Breast epithelium (tissue), 4 donors: ENCODE data around the gene TRIM63. TPM values are rescaled to one million over a fixed set of nuclear protein-coding genes. Genes with fewer than 3 reads are reported as not detected.

ENCODE experiments used
- DNase-seq, 2 donors: peaks; one replicate each; pipeline ENCODE4 v3.0.0-alpha.2; 2019; ENCODE audit warnings: low spot score in 2 of 2
- H3K27ac ChIP-seq, 2 donors: fragments of 200-600 bp; sonication (generic) in 1 of 2; one replicate each; pipeline ENCODE4 v1.5.1; 2016 to 2019; ENCODE audit warnings: mild to moderate bottlenecking in 1 of 2
- H3K27me3 ChIP-seq, 2 donors: fragments of 200-600 bp; sonication (generic) in 1 of 2; one replicate each; pipeline versions ENCODE4 v1.5.1 to v1.6.0; 2017 to 2019; ENCODE audit warnings: control low read depth in 1 of 2, mild to moderate bottlenecking in 1 of 2
- H3K36me3 ChIP-seq: fragments of 200-600 bp; one replicate; pipeline ENCODE4 v1.5.1; 2019
- H3K4me1 ChIP-seq, 2 donors: fragments of 200-600 bp; sonication (generic); one replicate each; pipeline ENCODE4 v1.5.1; 2016 to 2019; ENCODE audit warnings: control low read depth in 1 of 2
- H3K4me3 ChIP-seq, 3 donors: fragments of 200-600 bp; sonication (generic); 1 replicate in 2 of 3; 2 replicates in 1 of 3; pipeline ENCODE4 v1.5.1; 2016 to 2019; ENCODE audit warnings: mild to moderate bottlenecking in 3 of 3, moderate library complexity in 2 of 3
- H3K9me3 ChIP-seq, 2 donors: fragments of 200-600 bp; sonication (generic) in 1 of 2; one replicate each; pipeline ENCODE4 v1.5.1; 2016 to 2019; ENCODE audit warnings: control low read depth in 1 of 2
- POLR2A ChIP-seq: fragments of 450-650 bp; IDR thresholded peaks from one replicate; pipeline ENCODE4 v1.6.1; 2016; ENCODE audit warnings: antibody characterized with exemption, mild to moderate bottlenecking, moderate library complexity
- POLR2AphosphoS5 ChIP-seq, 3 donors: sonication (generic); formaldehyde crosslinking; IDR thresholded peaks; one replicate each; pipeline ENCODE4 v1.6.1; 2017; ENCODE audit warnings: antibody characterized with exemption in 3 of 3
- intact Hi-C: fragments of 100-400 bp; cut with DNase I; formaldehyde crosslinking; loops from one replicate; pipeline ENCODE4 v1.15.1; 2023; ENCODE audit warnings: low total_unique reads
- total RNA-seq, 3 donors: library from RNA; depleted of rRNA; stranded (reverse); fragments of >200 nt; gene quantifications; one replicate each; pipeline ENCODE4 v1.1.0, GENCODE V29; 2016
- TF ChIP-seq, protein P1 (sequence below), 3 donors: fragments of 450-650 bp; IDR thresholded peaks; one replicate each; pipeline ENCODE4 v1.5.1; 2016 to 2017; ENCODE audit warnings: antibody characterized with exemption in 3 of 3, mild to moderate bottlenecking in 3 of 3, moderate library complexity in 3 of 3

The TRIM63 gene
- total RNA-seq, 3 donors from 2014 or later = 2.2 to 4.0 TPM; not detected in 1

DNA sequence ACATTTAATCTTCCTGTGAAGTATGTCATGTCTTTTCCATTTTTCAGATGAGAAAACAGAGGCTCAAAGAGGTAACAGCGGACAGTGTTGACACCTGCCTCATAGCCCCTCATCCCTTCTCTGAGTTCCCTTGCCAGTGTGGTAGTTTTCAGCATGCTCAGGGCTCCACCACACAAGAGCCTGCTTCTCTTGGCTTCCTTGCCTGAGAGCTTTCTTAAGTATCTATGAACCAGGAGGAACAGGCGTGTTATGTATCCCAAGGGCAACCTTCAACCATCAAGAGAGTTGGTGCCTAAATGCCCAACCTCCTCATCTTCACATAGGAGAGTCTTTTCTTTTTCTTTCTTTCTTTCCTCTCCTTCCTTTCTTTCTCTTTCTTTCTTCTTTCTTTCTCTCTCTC lies 63.7 kb downstream of the TRIM63 start:
- DNase-seq = no peak
- Histone ChIP-seq H3K27ac (peak overlapping the region in 1 of 2 donors; percentile 38), H3K4me3 (no peak overlapping the region), H3K36me3 (no peaks in the 10 kb centered on the region), H3K9me3 (no peaks in the 10 kb centered on the region), H3K4me1 (peaks cover 0 to 4% of the 10 kb centered on the region in 2 donors), H3K27me3 (no peaks in the 10 kb centered on the region)
- intact Hi-C loops = no loop called here
- TF ChIP-seq, protein P1, sequence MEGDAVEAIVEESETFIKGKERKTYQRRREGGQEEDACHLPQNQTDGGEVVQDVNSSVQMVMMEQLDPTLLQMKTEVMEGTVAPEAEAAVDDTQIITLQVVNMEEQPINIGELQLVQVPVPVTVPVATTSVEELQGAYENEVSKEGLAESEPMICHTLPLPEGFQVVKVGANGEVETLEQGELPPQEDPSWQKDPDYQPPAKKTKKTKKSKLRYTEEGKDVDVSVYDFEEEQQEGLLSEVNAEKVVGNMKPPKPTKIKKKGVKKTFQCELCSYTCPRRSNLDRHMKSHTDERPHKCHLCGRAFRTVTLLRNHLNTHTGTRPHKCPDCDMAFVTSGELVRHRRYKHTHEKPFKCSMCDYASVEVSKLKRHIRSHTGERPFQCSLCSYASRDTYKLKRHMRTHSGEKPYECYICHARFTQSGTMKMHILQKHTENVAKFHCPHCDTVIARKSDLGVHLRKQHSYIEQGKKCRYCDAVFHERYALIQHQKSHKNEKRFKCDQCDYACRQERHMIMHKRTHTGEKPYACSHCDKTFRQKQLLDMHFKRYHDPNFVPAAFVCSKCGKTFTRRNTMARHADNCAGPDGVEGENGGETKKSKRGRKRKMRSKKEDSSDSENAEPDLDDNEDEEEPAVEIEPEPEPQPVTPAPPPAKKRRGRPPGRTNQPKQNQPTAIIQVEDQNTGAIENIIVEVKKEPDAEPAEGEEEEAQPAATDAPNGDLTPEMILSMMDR (IDR thresholded peaks at IDR 0.05) = no peak
- TF ChIP-seq POLR2AphosphoS5 (IDR thresholded peaks at IDR 0.05) (no peak), POLR2A (no peak)

DNA sequence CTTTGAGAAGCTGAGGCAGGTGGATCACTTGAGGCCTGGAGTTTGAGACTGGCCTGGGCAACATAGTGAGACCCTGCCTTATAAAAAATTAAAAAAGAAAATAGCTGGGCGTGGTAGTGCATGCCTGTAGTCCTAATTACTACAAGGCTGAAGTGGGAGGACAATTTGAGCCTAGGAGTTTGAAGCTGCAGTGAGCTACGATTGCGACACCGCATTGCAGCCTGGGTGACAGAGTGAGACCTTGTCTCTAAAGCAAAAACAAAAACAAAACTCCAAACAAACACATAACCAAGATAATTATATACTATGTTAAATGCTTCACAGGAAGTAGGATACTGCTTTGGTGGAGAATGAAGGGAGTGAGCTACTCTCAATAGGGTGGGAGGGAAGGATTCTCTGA lies 64.2 kb downstream of the TRIM63 start:
- Histone ChIP-seq H3K9me3 (no peaks in the 10 kb centered on the region), H3K27ac (peak overlapping the region in 1 of 2 donors; percentile 38), H3K4me3 (no peak overlapping the region), H3K36me3 (no peaks in the 10 kb centered on the region), H3K27me3 (no peaks in the 10 kb centered on the region), H3K4me1 (peaks cover 0 to 9% of the 10 kb centered on the region in 2 donors)
- TF ChIP-seq POLR2A (no peak), POLR2AphosphoS5 (IDR thresholded peaks at IDR 0.05) (no peak)
- TF ChIP-seq, protein P1 (IDR thresholded peaks at IDR 0.05) = no peak
- DNase-seq = no peak
- intact Hi-C loops = no loop called here

Other genes starting within 250 kb of the TRIM63 start
- 10 to 100 TPM; 71.6 to 79.2 (median 75.4) TPM for gene MTFR1L, start 247.7 kb downstream of the TRIM63 start, total RNA-seq
- gene AUNIP, start 208.2 kb downstream of the TRIM63 start, total RNA-seq = under 1 TPM in 2 of 3 donors, not detected in 1; 0.33 to 0.88 TPM
- gene PAQR7, start 191.9 kb downstream of the TRIM63 start, total RNA-seq = 1 to 10 TPM; 4.2 to 8.2 (median 7.2) TPM
- gene STMN1, start 161.2 kb downstream of the TRIM63 start, total RNA-seq = 10 to 100 TPM; 23.9 to 33.8 (median 28.4) TPM
- 10 to 100 TPM in 1 of 3 donors, 1 to 10 TPM in 2; 8.2 to 19.9 (median 9.8) TPM for gene PAFAH2, start 69.6 kb downstream of the TRIM63 start, total RNA-seq
- gene EXTL1, start 45.9 kb downstream of the TRIM63 start, total RNA-seq = 1 to 10 TPM in 1 of 3 donors, under 1 TPM in 1, not detected in 1; 0.98 to 2.8 TPM
- gene SLC30A2, start 21.5 kb downstream of the TRIM63 start, total RNA-seq = 1 to 10 TPM in 1 of 3 donors, under 1 TPM in 2; 0.16 to 1.3 (median 0.33) TPM
- gene PDIK1L, start 44.2 kb upstream of the TRIM63 start, total RNA-seq = 10 to 100 TPM in 1 of 3 donors, 1 to 10 TPM in 2; 9.2 to 17.3 (median 9.3) TPM
- 1 to 10 TPM; 3.4 to 9.1 (median 6.2) TPM for gene FAM110D, start 91.4 kb upstream of the TRIM63 start, total RNA-seq
- gene C1orf232, start 101.3 kb upstream of the TRIM63 start, total RNA-seq = not detected
- gene ZNF593, start 102.3 kb upstream of the TRIM63 start, total RNA-seq = 10 to 100 TPM; 26.4 to 39.7 (median 31.9) TPM
- not detected for gene ZNF593OS, start 104.2 kb upstream of the TRIM63 start, total RNA-seq
- gene CNKSR1, start 109.9 kb upstream of the TRIM63 start, total RNA-seq = 10 to 100 TPM in 2 of 3 donors, 1 to 10 TPM in 1; 2.2 to 28.2 (median 22.3) TPM
- not detected for gene CATSPER4, start 123.0 kb upstream of the TRIM63 start, total RNA-seq
- gene CEP85, start 166.6 kb upstream of the TRIM63 start, total RNA-seq = 10 to 100 TPM in 1 of 3 donors, 1 to 10 TPM in 2; 4.8 to 11.7 (median 7.5) TPM
- 10 to 100 TPM; 27.5 to 55.7 (median 50.1) TPM for gene SH3BGRL3, start 212.5 kb upstream of the TRIM63 start, total RNA-seq
- gene UBXN11, start 239.0 kb upstream of the TRIM63 start, total RNA-seq = 10 to 100 TPM; 15.0 to 25.5 (median 24.9) TPM